HEK293 (cell line): ENCODE data around the gene SLC6A1.

ENCODE experiments used
- CTCF ChIA-PET: fragments of 350-600 bp; formaldehyde crosslinking; extraction: SDS; loops from one replicate; lab custom pipeline; 2021; ENCODE audit warnings: antibody characterized with exemption; lab: Yijun Ruan, JAX
- POLR2A ChIA-PET: fragments of 300-600 bp; formaldehyde crosslinking; extraction: SDS; loops from one replicate; lab custom pipeline; 2020; ENCODE audit warnings: antibody characterized with exemption, inconsistent platforms; lab: Yijun Ruan, JAX
- H3K27ac ChIP-seq: fragments of 200-500 bp; sonication (Bioruptor generic); 2 replicates; pipeline ENCODE4 v1.5.1; 2014; ENCODE audit warnings: low read depth, low read length, control low read depth, inconsistent platforms; ENCODE audit errors: extremely low read depth
- H3K36me3 ChIP-seq, 2 experiments: fragments of 200-500 bp in 1 of 2; sonication (Bioruptor generic) in 1 of 2; 1 replicate in 1 of 2; 2 replicates in 1 of 2; pipeline ENCODE4 v1.5.1; 2014 to 2017; ENCODE audit warnings: inconsistent platforms in 2 of 2, low read length in 2 of 2; ENCODE audit not compliant: control insufficient read depth in 2 of 2, insufficient read depth in 1 of 2
- H3K4me1 ChIP-seq: fragments of 200-500 bp; sonication (Bioruptor generic); 2 replicates; pipeline ENCODE4 v1.5.1; 2014; ENCODE audit warnings: mild to moderate bottlenecking, low read length, inconsistent platforms; ENCODE audit not compliant: control insufficient read depth, insufficient read depth
- H3K4me3 ChIP-seq: 2 replicates; pipeline ENCODE4 v1.5.1; 2011; ENCODE audit warnings: low read depth, mild to moderate bottlenecking, control low read depth, low read length, moderate library complexity
- H3K9me3 ChIP-seq: fragments of 200-500 bp; sonication (Bioruptor generic); 2 replicates; pipeline ENCODE4 v1.5.1; 2014; ENCODE audit warnings: low read depth, low read length, inconsistent platforms; ENCODE audit not compliant: control insufficient read depth, insufficient read depth
- AEBP2 ChIP-seq: fragments of 450-650 bp; formaldehyde crosslinking; IDR thresholded peaks from 2 replicates; pipeline ENCODE4 v1.5.1; 2016; ENCODE audit warnings: missing biosample characterization, missing genetic modification characterization, borderline replicate concordance
- KLF7 ChIP-seq: fragments of 450-650 bp; formaldehyde crosslinking; IDR thresholded peaks from 2 replicates; pipeline ENCODE4 v1.5.1; 2016; ENCODE audit warnings: missing biosample characterization, missing genetic modification characterization, borderline replicate concordance
- PRDM10 ChIP-seq: fragments of 450-650 bp; formaldehyde crosslinking; IDR thresholded peaks from 2 replicates; pipeline ENCODE4 v1.5.1; 2016; ENCODE audit warnings: missing biosample characterization, missing genetic modification characterization
- SALL2 ChIP-seq: fragments of 450-650 bp; formaldehyde crosslinking; IDR thresholded peaks from 2 replicates; pipeline ENCODE4 v1.5.0; 2017; ENCODE audit warnings: missing biosample characterization, mild to moderate bottlenecking, missing genetic modification characterization, borderline replicate concordance
- WT1 ChIP-seq: fragments of 450-650 bp; formaldehyde crosslinking; IDR thresholded peaks from 2 replicates; pipeline ENCODE4 v1.5.1; 2016; ENCODE audit warnings: missing biosample characterization, missing genetic modification characterization
- ZBTB20 ChIP-seq: fragments of 450-650 bp; formaldehyde crosslinking; IDR thresholded peaks from 2 replicates; pipeline ENCODE4 v1.5.1; 2016; ENCODE audit warnings: missing biosample characterization, missing genetic modification characterization
- ZBTB44 ChIP-seq: fragments of 450-650 bp; IDR thresholded peaks from 2 replicates; pipeline ENCODE4 v1.5.1; 2018; ENCODE audit warnings: missing biosample characterization, mild to moderate bottlenecking, missing genetic modification characterization
- ZFHX2 ChIP-seq: fragments of 450-650 bp; formaldehyde crosslinking; conservative IDR thresholded peaks from 2 replicates; pipeline ENCODE4 v1.5.1; 2016; ENCODE audit warnings: missing biosample characterization, missing genetic modification characterization
- ZNF239 ChIP-seq: fragments of 450-650 bp; formaldehyde crosslinking; IDR thresholded peaks from 2 replicates; pipeline ENCODE4 v1.5.1; 2016; ENCODE audit warnings: missing biosample characterization, missing genetic modification characterization
- ZNF280C ChIP-seq: fragments of 450-650 bp; formaldehyde crosslinking; IDR thresholded peaks from 2 replicates; pipeline ENCODE4 v1.5.1; 2016; ENCODE audit warnings: missing biosample characterization, missing genetic modification characterization
- ZNF37A ChIP-seq: fragments of 450-650 bp; IDR thresholded peaks from 2 replicates; pipeline ENCODE4 v1.5.1; 2018; ENCODE audit warnings: missing biosample characterization, missing genetic modification characterization
- ZNF404 ChIP-seq: fragments of 450-650 bp; formaldehyde crosslinking; IDR thresholded peaks from 2 replicates; pipeline ENCODE4 v1.5.1; 2017; ENCODE audit warnings: missing biosample characterization, missing genetic modification characterization
- ZNF473 ChIP-seq: fragments of 450-650 bp; formaldehyde crosslinking; IDR thresholded peaks from 2 replicates; pipeline ENCODE4 v1.5.1; 2017; ENCODE audit warnings: missing biosample characterization, missing genetic modification characterization
- ZNF521 ChIP-seq: fragments of 450-650 bp; formaldehyde crosslinking; IDR thresholded peaks from 2 replicates; pipeline ENCODE4 v1.5.1; 2017; ENCODE audit warnings: missing biosample characterization, mild to moderate bottlenecking, missing genetic modification characterization
- ZNF549 ChIP-seq: fragments of 450-650 bp; IDR thresholded peaks from 2 replicates; pipeline ENCODE4 v1.5.1; 2018; ENCODE audit warnings: missing biosample characterization, missing genetic modification characterization, mild to moderate bottlenecking, inconsistent platforms, moderate library complexity
- ZNF555 ChIP-seq: fragments of 450-650 bp; formaldehyde crosslinking; conservative IDR thresholded peaks from 2 replicates; pipeline ENCODE4 v1.5.1; 2017; ENCODE audit warnings: missing biosample characterization, mild to moderate bottlenecking, missing genetic modification characterization, inconsistent platforms
- ZNF558 ChIP-seq: fragments of 450-650 bp; formaldehyde crosslinking; IDR thresholded peaks from 2 replicates; pipeline ENCODE4 v1.5.1; 2016; ENCODE audit warnings: missing biosample characterization, missing genetic modification characterization

Gene SLC6A1

GRCh38 chr3:11055496-11055895 lies 62.9 kb downstream of the SLC6A1 start:
- CTCF ChIA-PET = interaction anchor here (0.6 kb wide), 1 partner anchor 66 kb away, joined by 3 read pairs; no protein-coding TSS in a partner anchor

More at GRCh38 chr3:11055496-11055895, 62.9 kb downstream of the SLC6A1 start:
- Histone ChIP-seq H3K36me3 (no peaks in the 10 kb centered on the region), H3K27ac (no peak overlapping the region), H3K4me3 (no peak overlapping the region), H3K9me3 (no peaks in the 10 kb centered on the region), H3K4me1 (no peaks in the 10 kb centered on the region)
- POLR2A ChIA-PET = no interaction called here
- TF ChIP-seq ZNF37A (tag by site-specific recombination) (no peak), ZBTB44 (no peak), ZNF473 (tag by site-specific recombination) (no peak), SALL2 (tag by site-specific recombination) (no peak), ZNF280C (tag by site-specific recombination) (no peak), ZNF521 (no peak), ZNF239 (tag by site-specific recombination) (no peak), AEBP2 (no peak), ZNF558 (tag by site-specific recombination) (no peak), KLF7 (tag by site-specific recombination) (no peak), ZBTB20 (no peak), ZNF549 (no peak), WT1 (no peak), ZNF404 (tag by site-specific recombination) (no peak), ZFHX2 (tag by site-specific recombination) (no peak), ZNF555 (tag by site-specific recombination) (no peak), PRDM10 (tag by site-specific recombination) (no peak)
- TF ChIP-seq, all 188 proteins: peak for 0
